ENCODE data around the gene BRSK2.
"Not testable (repeated sequence)": the region's sequence is repeated elsewhere in the genome, so short reads cannot be mapped to it uniquely, and the experiment has no call there.

Gene BRSK2

DNA sequence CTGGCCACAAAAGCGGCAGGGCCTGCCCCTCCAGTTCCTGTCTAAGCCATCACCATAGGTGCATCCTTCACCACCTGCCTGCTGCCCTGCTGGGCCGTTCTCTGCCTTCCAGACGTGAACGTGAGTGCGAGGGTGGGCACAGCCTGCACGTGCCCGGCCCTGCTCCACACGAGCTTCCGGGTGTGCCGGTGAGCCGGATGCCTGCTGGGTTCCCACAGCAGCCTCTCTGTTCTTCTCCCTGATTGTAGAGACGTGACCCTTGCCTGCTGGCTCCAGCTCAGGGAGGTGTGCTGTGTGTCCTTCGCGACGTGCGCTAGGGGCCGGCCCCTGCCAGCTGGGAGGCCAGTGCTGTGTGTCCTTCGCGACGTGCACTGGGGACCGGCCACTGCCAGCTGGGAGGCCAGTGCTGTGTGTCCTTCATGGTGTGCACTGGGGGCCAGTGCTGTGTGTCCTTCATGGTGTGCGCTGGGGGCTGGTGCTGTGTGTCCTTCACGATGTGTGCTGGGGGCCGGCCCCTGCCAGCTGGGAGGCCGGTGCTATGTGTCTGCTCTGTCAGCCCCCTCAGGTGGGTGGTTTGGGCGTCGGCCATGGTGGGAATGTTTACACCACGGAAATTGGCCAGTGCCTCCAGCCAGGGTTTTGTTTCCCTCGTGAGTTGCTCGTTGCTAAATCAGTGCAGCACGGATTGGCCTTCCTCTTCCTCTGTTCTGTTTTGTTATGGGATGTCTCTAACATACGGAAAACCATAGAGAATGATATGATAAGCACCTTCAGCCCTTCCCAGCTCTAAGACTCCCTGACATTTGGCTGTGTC is 35.4 kb upstream of the BRSK2 start:
- DNase-seq (ENCODE audit: low read depth, low spot score) = no peak

DNA sequence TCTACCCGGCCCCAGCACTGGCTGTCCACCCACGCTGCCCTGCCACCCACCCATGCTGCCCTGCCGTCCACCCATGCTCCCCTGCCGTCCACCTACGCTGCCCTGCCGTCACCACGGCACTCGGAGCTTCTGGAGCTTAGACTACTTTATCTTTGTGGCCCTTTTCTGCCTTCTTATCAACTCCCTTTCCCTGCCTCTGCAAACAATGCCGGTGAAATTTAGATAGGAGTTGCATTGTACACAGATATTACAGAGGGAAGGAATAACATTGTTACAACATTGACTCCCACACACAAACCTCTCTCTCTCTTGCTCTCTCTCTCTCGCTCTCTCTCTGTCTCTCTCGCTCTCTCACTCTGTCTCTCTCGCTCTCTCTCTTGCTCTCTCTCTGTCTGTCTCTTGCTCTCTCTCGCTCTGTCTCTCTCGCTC is 33.7 kb upstream of the BRSK2 start:
- no peak for DNase-seq (ENCODE audit: low read depth, low spot score)

GRCh38 chr11:1356478-1356960 is 33.2 kb upstream of the BRSK2 start:
- DNase-seq (ENCODE audit: low read depth, low spot score) = no peak

GRCh38 chr11:1358286-1358685 is 31.4 kb upstream of the BRSK2 start:
- DNase-seq (ENCODE audit: low read depth, low spot score) = no peak

DNA sequence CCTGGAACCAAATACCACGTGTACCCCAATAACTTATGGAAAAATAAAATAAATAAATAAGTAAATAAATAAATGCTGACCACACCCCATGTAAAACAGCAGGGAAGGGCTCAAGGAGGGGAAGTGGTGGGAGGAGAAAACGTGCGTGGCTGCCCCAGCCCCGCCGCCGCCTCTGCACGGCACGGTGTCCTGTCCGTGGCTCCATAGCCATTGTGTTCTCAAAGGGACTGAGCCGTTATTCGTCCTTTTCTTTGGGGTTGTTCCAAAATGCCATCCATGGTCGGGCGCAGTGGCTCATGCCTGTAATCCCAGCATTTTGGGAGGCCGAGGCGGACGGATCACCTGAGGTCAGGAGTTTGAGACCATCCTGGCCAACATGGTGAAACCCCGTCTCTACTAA is 30.8 kb upstream of the BRSK2 start:
- not testable (repeated sequence) for DNase-seq (ENCODE audit: low read depth, low spot score)

GRCh38 chr11:1359556-1359955 is 30.2 kb upstream of the BRSK2 start:
- DNase-seq (ENCODE audit: low read depth, low spot score) = no peak

GRCh38 chr11:1360181-1360834 is 29.4 kb upstream of the BRSK2 start:
- DNase-seq (ENCODE audit: low read depth, low spot score) = no peak

- DNase-seq (ENCODE audit: low read depth, low spot score) = no peak
Observed at GRCh38 chr11:1360835-1361357, 28.8 kb upstream of the BRSK2 start.

DNA sequence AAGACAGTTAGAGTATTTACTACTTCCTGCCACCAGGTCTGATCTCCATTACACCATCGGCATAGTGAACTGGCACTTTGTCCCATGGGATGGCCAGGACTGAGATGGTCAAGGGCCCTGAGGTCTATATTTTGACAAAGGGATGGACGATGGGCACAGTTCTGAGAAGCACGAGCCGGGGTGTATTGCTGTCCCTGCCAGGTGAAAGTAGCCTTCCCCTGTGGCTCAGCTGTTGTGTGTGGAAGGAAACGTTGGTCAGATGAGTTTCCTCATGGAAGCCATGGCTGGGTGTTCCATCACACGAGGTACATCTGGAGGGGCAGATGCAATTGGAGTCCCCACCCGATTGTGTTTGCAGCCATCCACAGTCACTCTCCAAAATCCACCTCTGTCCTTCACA is 27.9 kb upstream of the BRSK2 start:
- no peak for DNase-seq (ENCODE audit: low read depth, low spot score)

GRCh38 chr11:1367721-1368120 is 22.0 kb upstream of the BRSK2 start:
- DNase-seq (ENCODE audit: low read depth, low spot score) = no peak

GRCh38 chr11:1368216-1368615 is 21.5 kb upstream of the BRSK2 start:
- no peak for DNase-seq (ENCODE audit: low read depth, low spot score)

DNA sequence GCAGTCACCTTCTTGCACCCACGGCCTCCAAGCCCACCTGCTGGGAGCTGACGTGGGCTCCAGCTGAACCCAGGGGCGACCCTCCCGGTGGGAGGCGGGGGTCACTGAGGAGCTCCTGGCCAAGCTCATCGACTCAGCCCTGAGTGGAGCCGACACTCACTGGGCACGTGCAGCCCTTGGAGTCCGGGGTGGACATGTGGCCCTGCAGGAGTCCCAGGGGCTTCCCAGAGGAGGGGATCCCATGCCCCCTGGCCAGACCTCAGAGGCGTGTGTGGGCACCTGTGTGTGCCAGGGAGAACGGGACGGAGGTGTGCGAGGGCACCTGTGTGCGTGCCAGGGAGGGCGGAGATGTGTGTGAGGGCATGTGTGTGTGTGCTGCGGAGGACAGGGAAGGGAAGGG is 20.8 kb upstream of the BRSK2 start:
- DNase-seq (ENCODE audit: low read depth, low spot score) = no peak

DNA sequence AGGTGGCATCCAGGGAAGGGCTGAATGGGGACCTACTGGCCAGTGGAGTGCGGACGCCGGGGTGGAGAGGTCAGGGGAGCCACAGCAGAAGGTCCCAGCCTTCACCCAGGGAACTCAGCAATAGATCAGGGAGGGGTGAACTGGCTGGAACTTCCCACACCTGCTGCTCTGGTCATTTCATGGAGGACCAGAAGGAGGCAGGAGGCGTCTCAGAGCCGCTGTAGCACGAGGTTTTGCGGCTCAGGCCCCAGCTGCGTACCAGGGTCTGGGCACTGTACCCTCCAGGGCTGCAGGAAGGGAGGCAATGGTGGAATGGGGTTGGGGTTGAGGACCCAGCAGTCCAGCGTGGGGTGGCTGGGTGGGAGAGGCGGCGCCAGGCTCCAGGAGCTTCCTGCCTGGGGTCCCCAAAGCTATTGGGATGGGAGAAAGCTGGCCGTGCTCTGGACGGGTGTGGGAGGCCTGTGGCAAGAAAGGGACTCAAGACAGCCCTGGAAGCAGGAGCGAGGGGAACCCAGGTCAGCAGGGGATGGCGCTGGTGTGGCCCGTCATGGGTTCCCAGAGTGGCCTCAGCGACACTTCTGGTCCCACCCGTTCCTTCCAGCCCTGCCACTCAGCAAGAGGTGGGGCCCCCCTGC is 20.2 kb upstream of the BRSK2 start:
- DNase-seq (ENCODE audit: low read depth, low spot score) = no peak

GRCh38 chr11:1370186-1371025 is 19.3 kb upstream of the BRSK2 start:
- DNase-seq (ENCODE audit: low read depth, low spot score) = no peak

GRCh38 chr11:1371026-1371325 is 18.8 kb upstream of the BRSK2 start:
- DNase-seq (ENCODE audit: low read depth, low spot score) = no peak

DNA sequence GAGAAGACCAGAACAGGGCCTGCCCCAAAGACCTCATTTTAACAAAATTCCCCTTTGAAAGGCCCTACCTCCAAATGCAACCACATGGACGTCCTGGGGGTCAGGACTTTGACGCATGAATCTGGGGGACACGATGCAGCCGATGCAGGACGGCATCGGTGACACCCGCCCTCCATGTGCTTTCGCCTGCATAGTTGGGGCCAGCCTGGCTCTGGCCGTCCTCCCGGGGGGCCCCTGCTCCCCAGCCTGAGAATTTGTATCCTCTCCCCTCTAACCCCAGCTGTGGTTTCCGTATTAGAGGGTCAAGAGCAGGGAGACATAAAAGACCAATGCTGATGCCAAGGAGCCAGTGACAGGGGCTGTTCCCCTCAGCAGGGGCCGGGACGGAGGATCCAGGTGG is 18.4 kb upstream of the BRSK2 start:
- no peak for DNase-seq (ENCODE audit: low read depth, low spot score)

GRCh38 chr11:1371836-1372465 is 17.8 kb upstream of the BRSK2 start:
- no peak for DNase-seq (ENCODE audit: low read depth, low spot score)

DNA sequence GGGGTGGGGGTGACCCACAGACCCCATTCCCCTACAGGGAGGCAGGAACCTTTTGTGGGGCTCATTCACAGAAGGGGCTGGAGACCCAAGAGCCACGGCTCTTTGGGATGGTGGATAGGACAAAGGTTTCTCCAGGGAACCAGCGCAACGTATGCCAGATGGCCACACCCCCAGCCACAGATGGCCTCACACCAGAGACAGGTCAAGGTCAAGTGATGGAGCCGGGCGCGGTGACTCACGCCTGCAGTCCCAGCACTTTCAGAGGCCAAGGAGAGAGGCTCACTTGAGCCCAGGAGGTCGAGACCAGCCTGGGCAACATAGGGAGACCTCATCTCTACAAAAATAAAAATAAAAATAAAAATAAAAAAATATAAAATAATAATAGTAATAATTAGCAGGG is 17.1 kb upstream of the BRSK2 start:
- DNase-seq (ENCODE audit: low read depth, low spot score) = no peak

- no peak for DNase-seq (ENCODE audit: low read depth, low spot score)
Observed at GRCh38 chr11:1373536-1374214, 16.1 kb upstream of the BRSK2 start.

DNA sequence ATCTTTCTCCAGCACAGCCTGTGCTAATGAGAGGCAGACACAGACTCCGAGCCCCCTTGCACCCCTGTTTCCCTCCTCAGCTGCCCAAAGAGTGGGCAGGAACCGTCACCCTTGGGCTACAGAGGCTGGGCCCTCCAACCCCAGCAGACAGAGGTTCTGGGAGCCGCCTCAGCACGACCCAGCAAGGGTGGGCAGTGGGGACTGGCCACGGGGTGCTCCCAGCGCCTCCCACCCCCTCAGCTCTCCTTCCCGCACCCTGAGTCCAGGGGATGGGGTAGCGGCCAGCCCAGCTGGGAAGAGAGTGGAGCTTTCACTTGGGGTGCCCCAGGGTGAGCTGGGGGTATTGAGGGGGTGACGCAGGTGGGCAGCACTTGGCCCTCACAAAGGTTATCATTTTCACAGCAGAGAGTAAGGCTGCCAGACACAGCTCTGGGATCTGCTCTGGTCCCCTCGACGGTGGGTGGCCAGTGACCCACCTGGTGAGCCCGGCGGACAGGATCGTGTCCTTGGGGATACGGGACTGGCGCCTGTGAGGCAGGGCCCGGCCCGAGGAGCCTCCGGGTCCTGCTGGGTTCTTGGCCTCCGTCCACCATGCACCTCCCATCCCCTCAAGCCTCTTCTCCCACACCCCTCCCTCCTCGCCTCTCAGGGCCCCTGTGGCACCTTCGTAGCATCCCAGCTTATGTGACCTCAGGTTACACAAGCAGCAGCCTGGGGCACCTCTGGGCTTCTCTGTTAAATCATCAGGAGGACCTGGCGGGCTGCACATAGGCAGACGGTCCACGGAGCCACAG is 14.4 kb upstream of the BRSK2 start:
- DNase-seq (ENCODE audit: low read depth, low spot score) = no peak

All from iPS DF 19.7 (cell line).